ENCODE data around the gene MDC1. TPM values are rescaled to one million over a fixed set of nuclear protein-coding genes. Genes with fewer than 3 reads are reported as not detected.

Gene MDC1
- total RNA-seq, 1 donor = 4.7 TPM

DNA sequence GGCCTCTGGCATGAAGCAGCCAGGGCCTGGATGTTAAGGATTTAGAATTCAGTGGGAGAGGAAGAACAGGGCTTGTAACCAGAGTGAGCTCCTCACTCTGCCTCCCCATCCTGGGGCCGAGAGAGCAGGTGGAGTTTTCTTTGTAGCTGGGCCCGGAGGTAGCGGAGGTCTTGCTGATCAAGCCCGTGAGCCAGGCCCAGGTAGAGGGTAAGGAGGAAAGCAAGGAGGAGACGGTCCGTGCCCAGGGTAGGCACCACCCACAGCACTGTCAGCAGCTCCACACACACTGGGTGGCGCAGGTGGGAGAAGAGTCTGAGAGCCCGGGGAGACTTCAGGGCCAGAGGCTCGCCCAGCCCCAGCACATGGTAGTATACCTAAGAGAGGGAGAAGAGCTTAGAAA lies 28.5 kb downstream of the MDC1 start:
- no peak for TF ChIP-seq CTCF (IDR thresholded peaks at IDR 0.05; ENCODE audit: insufficient read depth, low read depth, low read length)
- no peak for DNase-seq (ENCODE audit: low read depth)
- H3K4me3 ChIP-seq (ENCODE audit: low read depth, low read length) = no peak overlapping the region

GRCh38 chr6:30687659-30688431 lies 29.2 kb downstream of the MDC1 start:
- peak; percentile 36 for TF ChIP-seq CTCF (IDR thresholded peaks at IDR 0.05; ENCODE audit: insufficient read depth, low read depth, low read length)
- peak overlapping the region; percentile 91 for H3K4me3 ChIP-seq (ENCODE audit: low read depth, low read length)
- peak; percentile 52 for DNase-seq (ENCODE audit: low read depth)

DNA sequence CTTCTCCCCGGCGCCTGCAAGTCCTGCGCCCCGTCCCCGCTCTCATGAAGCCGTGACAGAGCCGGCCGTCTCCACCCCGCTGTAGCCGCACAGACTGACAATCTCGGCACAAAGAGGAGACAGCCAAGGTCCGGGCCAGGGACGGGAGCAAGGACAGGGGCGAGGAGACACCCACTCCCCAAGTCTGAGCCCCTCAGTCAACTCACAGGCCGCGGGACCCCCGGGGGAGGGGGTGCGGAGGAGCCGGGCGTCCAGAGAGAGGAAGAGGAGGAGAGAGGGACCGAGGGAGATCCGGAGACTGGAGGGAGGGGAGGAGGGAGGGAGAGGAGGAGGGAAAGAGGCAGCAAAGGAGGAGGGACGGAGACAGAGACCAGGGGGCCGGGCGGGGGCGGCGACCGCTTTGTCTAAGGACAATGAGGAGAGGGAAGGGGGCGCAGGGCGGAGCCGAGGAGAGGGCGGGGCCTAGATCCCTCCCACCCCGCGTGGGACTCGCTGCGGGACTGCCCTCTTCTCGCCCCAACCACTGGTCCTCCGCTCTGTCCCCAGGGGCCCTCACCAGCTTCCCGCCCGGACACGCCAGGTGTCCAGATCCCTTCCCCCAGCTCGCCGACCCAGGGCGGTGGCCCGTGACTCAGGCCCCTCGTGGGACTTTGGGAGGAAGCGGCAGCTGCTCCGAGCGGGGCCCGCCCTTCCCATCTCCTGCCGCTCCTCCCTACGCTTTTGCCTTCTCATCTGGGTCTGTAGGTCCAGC lies 30.0 kb downstream of the MDC1 start:
- TF ChIP-seq CTCF (IDR thresholded peaks at IDR 0.05; ENCODE audit: insufficient read depth, low read depth, low read length) = no peak
- peak; percentile 95 for DNase-seq (ENCODE audit: low read depth)
- H3K4me3 ChIP-seq (ENCODE audit: low read depth, low read length) = peak overlapping the region; percentile 91

DNA sequence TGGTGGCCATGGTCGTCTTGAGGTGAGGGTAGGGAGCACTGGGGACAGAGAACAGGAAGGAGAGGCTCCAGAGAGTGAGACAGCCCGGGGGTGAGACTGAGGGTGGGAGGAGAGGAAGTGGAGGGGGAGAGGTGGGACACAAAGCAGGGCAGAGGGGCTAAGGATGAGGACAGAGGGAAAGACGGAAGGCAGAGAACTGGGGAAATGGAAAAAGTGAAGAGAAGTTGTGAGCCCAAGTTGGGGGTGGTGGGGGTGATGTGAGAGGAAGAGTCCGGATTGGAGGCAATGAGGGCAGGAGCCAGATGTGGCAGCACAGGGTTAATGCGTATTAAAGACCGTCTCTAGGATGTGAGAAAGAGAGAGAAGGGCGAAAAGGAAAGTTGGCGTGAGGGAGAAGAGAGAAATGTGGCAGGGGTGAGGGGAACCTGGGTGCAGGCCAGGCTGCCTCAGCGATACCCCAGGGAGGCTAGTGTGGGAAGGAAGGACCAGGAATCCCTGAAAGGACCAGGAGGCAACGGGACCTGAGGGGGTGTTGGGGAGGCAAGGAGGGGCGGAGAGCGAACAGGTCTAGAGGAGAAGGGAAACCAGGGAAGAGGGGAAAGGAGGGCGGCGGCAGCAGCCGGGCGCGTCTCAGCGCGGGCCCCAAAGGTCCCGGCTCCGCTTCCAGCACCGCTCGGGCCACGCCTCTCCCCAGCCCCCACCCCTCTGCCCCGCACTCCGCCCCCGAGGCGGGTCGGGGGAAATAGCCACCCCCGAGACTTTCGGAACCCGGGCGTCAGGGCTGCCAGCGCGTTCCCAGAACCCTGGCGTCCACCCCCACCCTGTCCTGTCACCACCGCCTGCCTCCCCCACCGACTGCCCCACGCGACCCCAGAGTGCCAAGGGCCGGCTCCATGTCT lies 30.8 kb downstream of the MDC1 start, which contains the start of gene PPP1R18:
Gene PPP1R18, minus strand, starts transcription at position 637 of the 899 bp plus-strand sequence. Its CDS starts 627 bp downstream, at position 10.
- peak; percentile 65 for DNase-seq (ENCODE audit: low read depth)
- H3K4me3 ChIP-seq (ENCODE audit: low read depth, low read length) = peak within 1 kb of the TSS; percentile 91
- TF ChIP-seq CTCF (IDR thresholded peaks at IDR 0.05; ENCODE audit: insufficient read depth, low read depth, low read length) = no peak

- TF ChIP-seq CTCF (IDR thresholded peaks at IDR 0.05; ENCODE audit: insufficient read depth, low read depth, low read length) = peak; percentile 32
- peak; percentile 39 for DNase-seq (ENCODE audit: low read depth)
- H3K4me3 ChIP-seq (ENCODE audit: low read depth, low read length) = peak overlapping the region; percentile 91
Observed at GRCh38 chr6:30685157-30686008, 31.7 kb downstream of the MDC1 start.
